WI38 (cell line): ENCODE results near the gene NOL6.

Experiments
- H3K4me3 ChIP-seq: 2 replicates; pipeline ENCODE4 v1.5.1; 2011; ENCODE audit warnings: low read depth, mild to moderate bottlenecking, control low read depth, low read length
- CTCF ChIP-seq: IDR thresholded peaks from 2 replicates; pipeline ENCODE4 v1.5.1; 2012; ENCODE audit warnings: low read depth, mild to moderate bottlenecking, control low read depth, low read length

The NOL6 gene

GRCh38 chr9:33414268-33414667 lies 59.5 kb downstream of the NOL6 start:
- no peak overlapping the region for H3K4me3 ChIP-seq
- TF ChIP-seq CTCF, result no peak
